ENCODE results near the gene GSTM5.
"Not testable (repeated sequence)": the region's sequence is repeated elsewhere in the genome, so short reads cannot be mapped to it uniquely, and the experiment has no call there.

GSTM5 gene

DNA sequence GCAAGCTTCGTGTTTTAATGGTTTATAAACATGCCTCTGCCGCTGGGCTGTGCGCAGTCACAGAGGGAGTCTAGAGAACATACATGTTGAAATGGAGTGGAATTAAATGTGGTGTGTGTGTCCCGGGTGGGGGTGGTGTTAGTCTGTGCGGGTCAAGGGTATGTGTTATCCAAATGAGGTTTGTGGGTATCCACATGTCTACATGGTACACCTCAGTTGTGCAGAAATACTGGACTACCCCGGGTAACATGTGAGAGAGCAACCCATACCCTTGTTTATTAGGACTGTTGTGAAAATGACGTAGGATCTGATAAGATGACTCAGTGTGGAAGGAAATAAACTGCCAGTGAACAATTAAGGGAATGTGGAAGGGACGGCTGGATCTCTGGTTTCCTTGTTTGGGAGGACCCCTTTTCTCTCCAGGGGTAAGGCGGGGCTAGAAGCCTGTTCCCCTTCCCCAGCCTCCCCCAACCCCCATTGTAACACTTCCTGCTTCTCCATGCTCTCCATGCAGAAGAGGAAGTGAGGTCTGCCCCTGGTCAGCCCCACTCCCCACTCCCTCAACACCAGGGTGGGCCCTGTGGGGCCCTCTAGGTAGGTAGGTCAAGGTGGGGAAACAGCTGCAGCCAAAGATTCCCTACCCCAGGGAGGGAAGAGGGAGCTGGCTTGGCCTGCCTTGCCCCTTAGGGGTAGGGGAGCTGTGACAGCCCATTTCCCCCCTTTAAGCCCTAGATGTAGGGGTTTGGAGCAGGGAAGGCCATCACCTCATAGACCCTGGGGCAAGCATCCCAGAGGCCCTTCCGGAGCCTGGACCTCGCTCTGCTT lies 51.0 kb downstream of the GSTM5 start:
- H3K4me1 Mint-ChIP-seq = no peaks in the 10 kb centered on the region
- DNase-seq (ENCODE audit: low spot score in 2 of 2) = no peak

DNA sequence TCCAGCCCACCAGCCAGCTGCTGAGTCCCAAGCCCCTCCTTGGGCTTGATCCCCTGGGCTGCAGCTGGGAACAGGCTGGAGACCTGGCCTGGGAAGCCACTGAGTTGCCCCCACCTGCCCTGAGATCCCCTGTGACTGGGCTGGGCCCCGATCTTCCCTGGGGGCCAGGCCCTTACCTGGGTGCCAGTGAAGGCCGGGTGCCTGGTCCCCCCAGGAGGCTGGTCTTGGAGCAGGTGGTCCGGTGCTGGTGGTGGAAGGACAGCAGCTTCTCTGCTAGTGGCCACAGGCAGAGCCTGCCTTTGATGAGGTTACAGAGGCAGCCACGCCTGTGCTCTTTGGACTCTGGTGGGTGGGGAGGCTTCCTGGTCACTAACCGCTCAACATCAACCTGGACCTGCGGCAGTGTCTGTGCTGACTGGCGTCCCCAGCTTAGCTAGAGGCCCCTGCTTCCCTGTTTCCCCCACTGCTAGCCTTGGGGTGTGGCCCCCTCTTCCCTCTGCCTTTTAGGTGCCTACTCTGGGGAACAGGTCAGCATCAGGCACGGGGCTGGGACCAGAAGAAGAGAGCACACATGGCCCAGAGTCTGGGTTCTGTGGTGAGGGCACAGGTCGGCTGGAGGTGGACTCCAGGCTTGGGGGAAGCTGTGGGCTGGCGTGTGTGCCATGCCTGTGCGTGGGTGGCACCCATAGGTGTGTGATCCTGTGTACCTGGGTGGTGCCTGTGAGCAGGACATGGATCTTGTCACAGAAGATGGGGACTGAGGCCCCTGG lies 51.8 kb downstream of the GSTM5 start, which contains the start of gene EPS8L3:
Gene EPS8L3 (minus strand): TSS at position 278 of the 770 bp plus-strand sequence. CDS start 2,174 bp downstream, outside the sequence.
- Mint-ChIP-seq H3K36me3 (ENCODE audit: insufficient read depth) (no peaks in the 10 kb centered on the region), H3K4me1 (no peaks in the 10 kb centered on the region), H3K27ac (ENCODE audit: low read depth) (no peak within 1 kb of the TSS), H3K4me3 (no peak within 1 kb of the TSS), H3K9me3 (no peaks in the 10 kb centered on the region), H3K27me3 (peaks cover 6% of the 10 kb centered on the region)
- ATAC-seq (replicated peaks; ENCODE audit: extremely low read depth, poor library complexity, severe bottlenecking) = no peak
- no peak for DNase-seq (ENCODE audit: low spot score in 2 of 2)

More for the DNA sequence above, 51.0 kb downstream of the GSTM5 start:
- ATAC-seq (replicated peaks; ENCODE audit: extremely low read depth, poor library complexity, severe bottlenecking) = no peak
- H3K27ac Mint-ChIP-seq (ENCODE audit: low read depth) = no peak overlapping the region
- peaks cover 6% of the 10 kb centered on the region for H3K27me3 Mint-ChIP-seq
- no peaks in the 10 kb centered on the region for H3K36me3 Mint-ChIP-seq (ENCODE audit: insufficient read depth)
- no peaks in the 10 kb centered on the region for H3K9me3 Mint-ChIP-seq
- H3K4me3 Mint-ChIP-seq = no peak overlapping the region

DNA sequence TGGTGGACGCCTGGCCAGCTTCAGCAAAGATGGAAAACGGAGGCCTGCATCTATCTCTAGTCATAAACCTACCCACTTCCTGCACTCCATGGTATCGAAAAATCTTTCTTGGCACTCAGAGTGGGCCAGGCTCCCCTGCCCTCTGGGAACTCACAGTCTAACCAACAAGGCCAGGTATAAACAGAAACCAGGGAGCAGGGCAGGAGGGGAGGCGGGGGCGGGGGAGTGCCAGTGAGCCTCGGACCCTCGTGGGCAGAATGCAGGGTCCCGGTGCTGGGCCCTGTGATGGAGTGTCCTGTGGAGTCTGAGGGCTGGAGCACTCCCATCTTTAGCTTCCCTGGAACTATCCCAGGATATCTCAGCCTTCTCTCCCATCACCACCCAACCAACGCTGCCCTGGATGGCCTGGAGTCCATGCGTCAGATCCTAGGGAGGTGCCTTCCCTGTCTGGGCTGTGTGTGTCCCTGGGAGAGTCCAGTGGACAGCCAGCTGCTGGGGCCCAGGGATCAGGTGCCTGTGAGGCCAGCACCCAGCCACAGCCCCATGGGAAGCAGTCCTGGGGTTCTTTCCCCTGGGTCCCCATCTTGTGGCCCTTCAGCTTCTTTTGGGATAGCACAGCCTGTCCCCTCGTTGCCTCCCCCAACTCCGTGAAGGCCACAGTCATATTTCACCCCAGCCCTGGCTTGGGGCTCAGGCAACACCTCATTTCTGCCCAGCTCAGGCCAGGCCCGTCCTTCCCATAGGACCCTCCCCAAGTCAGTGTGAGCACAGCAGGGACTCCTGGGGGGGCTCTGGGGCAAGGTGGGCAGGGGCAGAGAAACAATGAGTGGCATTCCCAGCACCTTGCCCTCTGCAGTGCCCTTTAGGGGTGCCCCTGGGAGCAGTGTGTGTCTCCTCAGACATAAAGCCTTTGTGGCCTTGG lies 52.8 kb downstream of the GSTM5 start:
- Mint-ChIP-seq H3K27me3 (peaks cover 6% of the 10 kb centered on the region), H3K4me1 (no peaks in the 10 kb centered on the region)
- ATAC-seq (replicated peaks; ENCODE audit: extremely low read depth, poor library complexity, severe bottlenecking) = no peak

DNA sequence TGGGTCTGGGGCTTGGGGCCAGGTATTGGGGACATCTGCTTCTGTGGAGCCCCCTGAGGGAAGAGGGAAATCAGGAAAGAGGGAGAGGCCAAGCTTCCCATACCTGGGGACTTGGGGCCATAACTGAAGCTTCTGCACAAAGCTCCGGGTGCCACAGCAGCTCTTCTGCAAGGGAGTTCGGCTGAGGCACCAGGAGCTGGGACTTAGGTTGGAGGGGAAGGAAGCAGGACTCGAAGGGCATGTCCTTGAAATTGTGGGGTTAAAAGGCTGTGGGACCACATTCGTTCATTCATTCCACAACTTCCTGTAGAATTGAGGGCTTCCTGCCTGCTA lies 53.4 kb downstream of the GSTM5 start:
- no peaks in the 10 kb centered on the region for H3K4me1 Mint-ChIP-seq
- no peak overlapping the region for H3K4me3 Mint-ChIP-seq
- H3K36me3 Mint-ChIP-seq (ENCODE audit: insufficient read depth) = no peaks in the 10 kb centered on the region

More for the DNA sequence above, 52.8 kb downstream of the GSTM5 start:
- H3K36me3 Mint-ChIP-seq (ENCODE audit: insufficient read depth) = no peaks in the 10 kb centered on the region
- H3K9me3 Mint-ChIP-seq = no peaks in the 10 kb centered on the region
- H3K27ac Mint-ChIP-seq (ENCODE audit: low read depth) = no peak overlapping the region
- no peak overlapping the region for H3K4me3 Mint-ChIP-seq
- DNase-seq (ENCODE audit: low spot score in 2 of 2) = no peak

DNA sequence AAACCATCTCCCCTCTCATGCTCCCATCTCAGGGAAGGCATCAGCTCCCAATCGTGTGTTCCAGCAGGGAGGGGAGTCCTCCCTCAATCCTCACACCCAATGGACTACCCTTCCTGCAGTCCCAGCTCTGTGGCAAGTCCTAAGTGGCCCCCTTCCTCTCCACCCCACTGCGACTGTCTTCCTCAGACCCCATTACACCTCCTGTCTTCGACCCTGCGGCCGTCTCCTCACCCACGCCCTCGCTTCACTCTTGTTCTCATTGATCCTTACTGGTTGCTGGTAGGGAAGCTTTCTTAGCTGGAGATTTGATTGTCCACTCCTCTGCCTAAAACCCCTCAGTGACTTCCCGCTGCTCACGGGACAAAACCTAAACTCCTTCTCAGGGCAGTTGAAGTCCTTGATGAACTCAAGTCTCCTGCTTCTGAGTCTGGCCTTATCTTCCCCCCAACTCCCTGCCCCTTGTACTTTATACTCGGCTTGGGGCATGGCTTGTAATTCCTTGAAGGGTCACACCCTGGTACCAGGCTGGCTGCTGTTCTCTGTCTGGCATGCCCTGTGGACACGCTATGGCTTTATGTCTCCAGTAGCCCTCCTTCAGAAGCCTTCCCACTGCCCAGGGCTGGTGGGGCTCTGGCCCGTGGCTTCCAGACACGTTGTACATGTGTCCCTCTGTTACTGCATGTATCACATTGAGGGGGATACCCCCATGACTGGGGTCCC lies 54.0 kb downstream of the GSTM5 start:
- no peak for ATAC-seq (replicated peaks; ENCODE audit: extremely low read depth, poor library complexity, severe bottlenecking)
- no peak overlapping the region for H3K4me3 Mint-ChIP-seq
- peaks cover 6% of the 10 kb centered on the region for H3K27me3 Mint-ChIP-seq
- H3K36me3 Mint-ChIP-seq (ENCODE audit: insufficient read depth) = no peaks in the 10 kb centered on the region
- no peak for DNase-seq (ENCODE audit: low spot score in 2 of 2)
- H3K27ac Mint-ChIP-seq (ENCODE audit: low read depth) = no peak overlapping the region
- no peaks in the 10 kb centered on the region for H3K4me1 Mint-ChIP-seq
- H3K9me3 Mint-ChIP-seq = no peaks in the 10 kb centered on the region

More for the DNA sequence above, 53.4 kb downstream of the GSTM5 start:
- no peak for ATAC-seq (replicated peaks; ENCODE audit: extremely low read depth, poor library complexity, severe bottlenecking)
- no peak for DNase-seq (ENCODE audit: low spot score in 2 of 2)
- Mint-ChIP-seq H3K9me3 (no peaks in the 10 kb centered on the region), H3K27ac (ENCODE audit: low read depth) (no peak overlapping the region), H3K27me3 (peaks cover 6% of the 10 kb centered on the region)

DNA sequence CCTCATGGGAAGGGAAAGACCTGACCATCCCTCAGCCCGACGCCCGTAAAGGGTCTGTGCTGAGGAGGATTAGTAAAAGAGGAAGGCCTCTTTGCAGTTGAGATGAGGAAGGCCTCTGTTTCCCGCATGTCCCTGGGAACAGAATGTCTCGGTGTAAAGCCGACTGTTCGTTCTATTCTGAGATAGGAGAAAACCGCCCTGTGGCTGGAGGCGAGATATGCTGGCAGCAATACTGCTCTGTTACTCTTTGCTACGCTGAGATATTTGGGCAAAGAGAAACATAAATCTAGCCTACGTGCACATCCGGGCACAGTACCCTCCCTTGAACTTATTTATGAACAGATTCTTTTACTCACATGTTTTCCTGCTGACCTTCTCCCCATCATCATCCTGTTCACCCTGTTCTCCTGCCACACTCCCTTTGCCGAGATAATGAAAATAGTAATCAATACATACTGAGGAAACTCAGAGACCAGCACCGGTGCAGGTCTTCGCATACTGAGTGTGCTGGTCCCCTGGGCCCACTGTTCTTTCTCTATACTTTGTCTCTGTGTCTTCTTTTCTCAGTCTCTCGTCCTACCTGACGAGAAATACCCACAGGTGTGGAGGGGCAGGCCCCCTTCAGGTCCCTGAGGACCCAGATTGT lies 55.1 kb downstream of the GSTM5 start:
- not testable (repeated sequence) for H3K36me3 Mint-ChIP-seq (ENCODE audit: insufficient read depth); H3K4me1 Mint-ChIP-seq; H3K4me3 Mint-ChIP-seq; ATAC-seq (replicated peaks; ENCODE audit: extremely low read depth, poor library complexity, severe bottlenecking); DNase-seq (ENCODE audit: low spot score in 2 of 2); H3K27me3 Mint-ChIP-seq; H3K9me3 Mint-ChIP-seq; H3K27ac Mint-ChIP-seq (ENCODE audit: low read depth)
